Adrenal gland (tissue), 12 donors: ENCODE data around the gene MOCOS. TPM values are rescaled to one million over a fixed set of nuclear protein-coding genes. Genes with fewer than 3 reads are reported as not detected.

Experiments used
- DNase-seq, 7 donors: peaks; one replicate each; pipeline ENCODE4 v3.0.0-alpha.2; 2019 to 2020
- H3K27ac ChIP-seq, 5 donors: fragments of 200-600 bp; sonication (generic) in 4 of 5; 1 replicate in 3 of 5; 2 replicates in 2 of 5; pipeline versions ENCODE4 v1.5.1 to v1.8.0; 2016 to 2020; ENCODE audit warnings: mild to moderate bottlenecking in 1 of 5
- H3K27me3 ChIP-seq: fragments of 200-600 bp; 2 replicates; pipeline ENCODE4 v1.8.0; 2021
- H3K36me3 ChIP-seq, 2 donors: fragments of 200-600 bp; replicated peaks in 1 of 2; 1 replicate in 1 of 2; 2 replicates in 1 of 2; pipeline versions ENCODE4 v1.5.1 to v1.8.0; 2018 to 2022
- H3K4me1 ChIP-seq, 2 donors: fragments of 200-600 bp; replicated peaks in 1 of 2; 1 replicate in 1 of 2; 2 replicates in 1 of 2; pipeline versions ENCODE4 v1.5.1 to v1.8.0; 2018 to 2021
- H3K4me3 ChIP-seq, 4 donors: fragments of 200-600 bp; sonication (generic) in 3 of 4; one replicate each; pipeline ENCODE4 v1.5.1; 2016 to 2018
- H3K9me3 ChIP-seq, 3 donors: fragments of 200-600 bp; sonication (generic) in 1 of 3; replicated peaks in 1 of 3; 1 replicate in 2 of 3; 2 replicates in 1 of 3; pipeline versions ENCODE4 v1.5.1 to v1.8.0; 2016 to 2021
- CTCF ChIP-seq, 6 experiments: fragments of 450-650 bp in 4 of 6; fragments of 200-600 bp in 2 of 6; sonication (generic) in 1 of 6; IDR thresholded peaks; 1 replicate in 5 of 6; 2 replicates in 1 of 6; pipeline versions ENCODE4 v1.5.1 to v1.8.0; 2016 to 2021; ENCODE audit warnings: antibody characterized with exemption in 6 of 6, mild to moderate bottlenecking in 2 of 6, moderate library complexity in 1 of 6
- POLR2A ChIP-seq, 2 donors: fragments of 450-650 bp; IDR thresholded peaks; one replicate each; pipeline ENCODE4 v1.6.1; 2017; ENCODE audit warnings: antibody characterized with exemption in 2 of 2, mild to moderate bottlenecking in 2 of 2, moderate library complexity in 1 of 2
- WGBS, 4 donors: extraction: QIAGEN DNeasy Blood & Tissue Kit in 2 of 4; methylation state at CpG; one replicate each; pipeline versions ENCODE4 v1.1.5 to v1.1.7; 2013 to 2017; 5-methylcytosine and 5-hydroxymethylcytosine counted together
- intact Hi-C, 2 donors: fragments of 100-400 bp; cut with DNase I; formaldehyde crosslinking; loops; one replicate each; pipeline versions ENCODE4 v1.14.1 to v1.15.0; 2022 to 2023
- polyA plus RNA-seq, 3 donors: library from polyadenylated mRNA; stranded (reverse); fragments of 200-250 nt in 2 of 3; fragments of 350-450 nt in 1 of 3; fragmentation: Illumina TruSeq in 1 of 3; extraction: RNeasy Lipid Tissue Mini Kit (QIAGEN cat#74804) in 1 of 3; gene quantifications; one replicate each; pipeline ENCODE4 v1.2.3, GENCODE V29; 2013 to 2014
- total RNA-seq, 9 donors: library from RNA; depleted of rRNA in 4 of 9; stranded (reverse); fragments of >200 nt in 4 of 9; fragments of 120-200 nt in 1 of 9; fragmentation: NEBNext Ultra II Directional in 1 of 9; extraction: Animal tissue kit (Norgen Biotek cat#: 25700) in 1 of 9; gene quantifications; one replicate each; pipeline versions ENCODE4 v1.1.0 to v1.2.4, GENCODE V29; 2013 to 2023
- donor health status: healthy with polysubstance abuse.
- donor health status: Bipolar disorder and iron deficiency.
- donor health status: DM: yes; HTN: yes; CAD: no.
- donor health status: DM: no; HTN: no; CAD: no.
- donor health status: DM: no; HTN: no; CAD: no.
- donor health status: DM: yes; HTN: yes; CAD: no.

The MOCOS gene
- total and polyA plus RNA-seq, 12 donors, result 7.6 to 88.1 (median 20.9) TPM

- H3K27ac ChIP-seq, result no peak overlapping the region
- TF ChIP-seq CTCF (IDR thresholded peaks at IDR 0.05), result no peak
- no peak for TF ChIP-seq POLR2A (IDR thresholded peaks at IDR 0.05)
- no peaks in the 10 kb centered on the region for H3K9me3 ChIP-seq
- H3K36me3 ChIP-seq, result no peaks in the 10 kb centered on the region
- no peak for DNase-seq
- H3K4me1 ChIP-seq, result no peaks in the 10 kb centered on the region
- intact Hi-C loops, result no loop called here
- no peaks in the 10 kb centered on the region for H3K27me3 ChIP-seq
- 87 to 90% (median 89%) methylated on average over 6 of the region's 6 CpGs for WGBS, 4 donors
- no peak overlapping the region for H3K4me3 ChIP-seq
These were observed 9.1 kb downstream of the MOCOS start for GRCh38 chr18:36196238-36196995.

- H3K9me3 ChIP-seq, result no peaks in the 10 kb centered on the region
- TF ChIP-seq CTCF (IDR thresholded peaks at IDR 0.05) (no peak), POLR2A (IDR thresholded peaks at IDR 0.05) (no peak)
- no peak overlapping the region for H3K27ac ChIP-seq
- H3K27me3 ChIP-seq, result no peaks in the 10 kb centered on the region
- no peaks in the 10 kb centered on the region for H3K4me1 ChIP-seq
- intact Hi-C loops, result no loop called here
- DNase-seq, result no peak
- no peaks in the 10 kb centered on the region for H3K36me3 ChIP-seq
- H3K4me3 ChIP-seq, result no peak overlapping the region
These were observed 10.3 kb downstream of the MOCOS start for GRCh38 chr18:36197511-36198166.

- intact Hi-C loops, result loop anchor here in 1 of 2 donors (10.0 kb wide), 1 partner anchor 65 kb away; no protein-coding TSS in a partner anchor
- Histone ChIP-seq H3K27ac (no peak overlapping the region), H3K4me1 (no peaks in the 10 kb centered on the region), H3K36me3 (no peaks in the 10 kb centered on the region), H3K27me3 (no peaks in the 10 kb centered on the region), H3K4me3 (no peak overlapping the region), H3K9me3 (no peaks in the 10 kb centered on the region)
- TF ChIP-seq CTCF (IDR thresholded peaks at IDR 0.05), result no peak
- TF ChIP-seq POLR2A (IDR thresholded peaks at IDR 0.05), result no peak
- WGBS, 4 donors, result 87 to 98% (median 93%) methylated on average over 16 to 22 of the region's 22 CpGs
- DNase-seq, result no peak
These were observed 12.5 kb downstream of the MOCOS start for GRCh38 chr18:36199691-36200295.

- intact Hi-C loops, result loop anchor here in 1 of 2 donors (10.0 kb wide), 1 partner anchor 64 kb away; no protein-coding TSS in a partner anchor
- Histone ChIP-seq H3K9me3 (no peaks in the 10 kb centered on the region), H3K27ac (no peak overlapping the region), H3K27me3 (no peaks in the 10 kb centered on the region), H3K36me3 (no peaks in the 10 kb centered on the region), H3K4me3 (no peak overlapping the region), H3K4me1 (no peaks in the 10 kb centered on the region)
- no peak for DNase-seq
- no peak for TF ChIP-seq CTCF (IDR thresholded peaks at IDR 0.05)
- no peak for TF ChIP-seq POLR2A (IDR thresholded peaks at IDR 0.05)
These were observed 13.1 kb downstream of the MOCOS start for GRCh38 chr18:36200354-36200771.
